ENCODE measurements around the gene FAM151B. TPM values are rescaled to one million over a fixed set of nuclear protein-coding genes. Genes with fewer than 3 reads are reported as not detected.

Gene FAM151B
- total RNA-seq, 1 experiment from 2014 or later = 0.72 TPM

DNA sequence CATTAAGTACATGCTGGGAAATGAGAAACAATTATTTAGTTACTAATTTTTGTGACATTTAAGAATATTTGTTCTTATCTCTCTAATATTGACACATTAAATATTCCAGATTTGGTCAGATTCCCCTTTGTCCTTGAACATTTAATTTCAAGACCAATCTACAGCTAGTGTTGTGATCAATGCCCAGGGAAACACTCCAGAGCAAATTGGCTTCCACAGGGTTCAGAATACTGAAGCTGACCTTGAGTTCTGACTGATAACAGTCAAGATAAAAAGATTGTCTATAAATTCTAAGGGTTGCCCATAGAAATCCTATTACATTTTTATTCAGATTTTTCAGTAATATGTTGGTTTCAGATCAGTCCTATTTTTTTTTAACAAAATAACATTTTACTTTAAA lies 48.7 kb upstream of the FAM151B start:
- Mint-ChIP-seq H3K4me1 (peaks cover 3 to 6% of the 10 kb centered on the region in 2 experiments; a peak in 2 of 4 replicates), H3K27ac (no peak overlapping the region), H3K27me3 (ENCODE audit: low read depth) (no peaks in the 10 kb centered on the region), H3K4me3 (no peak overlapping the region), H3K36me3 (ENCODE audit: insufficient read depth in 1 of 3, low read depth in 3 of 3) (peaks cover 13 to 50% (median 41%) of the 10 kb centered on the region in 3 experiments; a peak in 6 of 7 replicates), H3K9me3 (no peaks in the 10 kb centered on the region)
- Histone ChIP-seq H4K8ac (replicated peaks; ENCODE audit: insufficient read length, low read depth, low read length) (no peak overlapping the region), H3K4ac (ENCODE audit: low read depth, low read length) (no peak overlapping the region), H3K14ac (ENCODE audit: insufficient read depth, low read length) (no peak overlapping the region), H4K5ac (ENCODE audit: insufficient read length, low read depth, low read length) (no peak overlapping the region), H3T11ph (ENCODE audit: low read length) (no peak overlapping the region), H2BK15ac (ENCODE audit: low read depth, low read length) (no peak overlapping the region), H3K79me2 (ENCODE audit: insufficient read depth, low read length) (no peaks in the 10 kb centered on the region), H2AK5ac (ENCODE audit: insufficient read length, low read length) (no peak overlapping the region), H3K56ac (ENCODE audit: insufficient read length, low read depth, low read length) (no peak overlapping the region), H3K27ac (ENCODE audit: insufficient read length, low read depth, low read length) (no peak overlapping the region), H2BK120ac (ENCODE audit: low read depth, low read length, poor library complexity, severe bottlenecking) (no peak overlapping the region), H2BK5ac (ENCODE audit: insufficient read length, low read length) (no peak overlapping the region), H3K4me1 (ENCODE audit: insufficient read depth, low read length) (no peaks in the 10 kb centered on the region), H3K23me2 (ENCODE audit: insufficient read length, low read depth, low read length, poor library complexity, severe bottlenecking) (no peaks in the 10 kb centered on the region), H3K4me2 (ENCODE audit: insufficient read depth, insufficient read length, low read length) (no peak overlapping the region), H3K18ac (ENCODE audit: insufficient read length, low read depth, low read length) (no peak overlapping the region), H3K23ac (ENCODE audit: insufficient read length, low read depth, low read length) (no peak overlapping the region), H3K27me3 (ENCODE audit: insufficient read depth, low read length) (no peaks in the 10 kb centered on the region), H3K79me1 (ENCODE audit: insufficient read depth, low read depth, low read length, poor library complexity, severe bottlenecking) (no peaks in the 10 kb centered on the region), H4K91ac (ENCODE audit: insufficient read length, low read depth, low read length) (no peak overlapping the region), H2AFZ (ENCODE audit: low read length) (no peak overlapping the region), H4K20me1 (ENCODE audit: control insufficient read depth, insufficient read depth, insufficient read length) (no peaks in the 10 kb centered on the region), H3K9me3 (ENCODE audit: control insufficient read depth, low read depth, low read length) (no peaks in the 10 kb centered on the region), H3K9ac (ENCODE audit: extremely low read depth, insufficient read length, low read length) (no peak overlapping the region), H2BK20ac (ENCODE audit: low read depth, low read length, poor library complexity, severe bottlenecking) (no peak overlapping the region), H2BK12ac (ENCODE audit: insufficient read length, low read depth, low read length) (no peak overlapping the region)
- TF ChIP-seq, protein P1, sequence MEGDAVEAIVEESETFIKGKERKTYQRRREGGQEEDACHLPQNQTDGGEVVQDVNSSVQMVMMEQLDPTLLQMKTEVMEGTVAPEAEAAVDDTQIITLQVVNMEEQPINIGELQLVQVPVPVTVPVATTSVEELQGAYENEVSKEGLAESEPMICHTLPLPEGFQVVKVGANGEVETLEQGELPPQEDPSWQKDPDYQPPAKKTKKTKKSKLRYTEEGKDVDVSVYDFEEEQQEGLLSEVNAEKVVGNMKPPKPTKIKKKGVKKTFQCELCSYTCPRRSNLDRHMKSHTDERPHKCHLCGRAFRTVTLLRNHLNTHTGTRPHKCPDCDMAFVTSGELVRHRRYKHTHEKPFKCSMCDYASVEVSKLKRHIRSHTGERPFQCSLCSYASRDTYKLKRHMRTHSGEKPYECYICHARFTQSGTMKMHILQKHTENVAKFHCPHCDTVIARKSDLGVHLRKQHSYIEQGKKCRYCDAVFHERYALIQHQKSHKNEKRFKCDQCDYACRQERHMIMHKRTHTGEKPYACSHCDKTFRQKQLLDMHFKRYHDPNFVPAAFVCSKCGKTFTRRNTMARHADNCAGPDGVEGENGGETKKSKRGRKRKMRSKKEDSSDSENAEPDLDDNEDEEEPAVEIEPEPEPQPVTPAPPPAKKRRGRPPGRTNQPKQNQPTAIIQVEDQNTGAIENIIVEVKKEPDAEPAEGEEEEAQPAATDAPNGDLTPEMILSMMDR (conservative IDR thresholded peaks at IDR 0.05) = no peak
- DNase-seq = no peak
